Measurements from ENCODE around the gene TMEM198. TPM values are rescaled to one million over a fixed set of nuclear protein-coding genes. Genes with fewer than 3 reads are reported as not detected.

Gene TMEM198
- total RNA-seq, 3 donors from 2014 or later = 3.6 to 4.8 (median 4.3) TPM

Other genes with a start within 250 kb of the TMEM198 start
- under 1 TPM in 1 of 3 donors, not detected in 2; 0.19 TPM for gene PTPRN, start 234.6 kb upstream of the TMEM198 start, total RNA-seq
- gene RESP18, start 211.3 kb upstream of the TMEM198 start, total RNA-seq = not detected
- 100 to 1,000 TPM; 187 to 222 (median 221) TPM for gene DNPEP, start 156.1 kb upstream of the TMEM198 start, total RNA-seq
- under 1 TPM; 0.49 to 0.61 (median 0.58) TPM for gene DES, start 125.7 kb upstream of the TMEM198 start, total RNA-seq
- 1 to 10 TPM in 1 of 3 donors, under 1 TPM in 2; 0.74 to 2.1 (median 0.79) TPM for gene SPEG, start 109.2 kb upstream of the TMEM198 start, total RNA-seq
- 10 to 100 TPM; 36.8 to 47.9 (median 46.7) TPM for gene GMPPA, start 45.1 kb upstream of the TMEM198 start, total RNA-seq
- gene ASIC4, start 29.5 kb upstream of the TMEM198 start, total RNA-seq = under 1 TPM in 1 of 3 donors, not detected in 2; 0.08 TPM
- 10 to 100 TPM; 38.3 to 42.0 (median 40.3) TPM for gene CHPF, start 219 bp upstream of the TMEM198 start, total RNA-seq
- 1 to 10 TPM in 1 of 3 donors, under 1 TPM in 2; 0.37 to 1.1 (median 0.60) TPM for gene OBSL1, start 27.5 kb downstream of the TMEM198 start, total RNA-seq
- gene INHA, start 28.3 kb downstream of the TMEM198 start, total RNA-seq = not detected
- gene STK11IP, start 53.8 kb downstream of the TMEM198 start, total RNA-seq = 10 to 100 TPM; 32.4 to 37.1 (median 36.0) TPM
- under 1 TPM in 2 of 3 donors, not detected in 1; 0.05 to 0.15 TPM for gene SLC4A3, start 83.6 kb downstream of the TMEM198 start, total RNA-seq